HG02870 (cell line): Measurements from ENCODE around the gene QTRT2.

Experiments
- ATAC-seq: cut with Tn5 transposase; IDR thresholded peaks from one replicate; pipeline ENCODE4 v1.9.1; 2021; ENCODE audit warnings: mild to moderate bottlenecking, moderate library complexity; ENCODE audit not compliant: unreplicated experiment

The QTRT2 gene

GRCh38 chr3:114120211-114120610, 63.7 kb downstream of the QTRT2 start:
- no peak for ATAC-seq

- ATAC-seq: no peak
Observed at GRCh38 chr3:114122027-114122709, 65.6 kb downstream of the QTRT2 start.

DNA sequence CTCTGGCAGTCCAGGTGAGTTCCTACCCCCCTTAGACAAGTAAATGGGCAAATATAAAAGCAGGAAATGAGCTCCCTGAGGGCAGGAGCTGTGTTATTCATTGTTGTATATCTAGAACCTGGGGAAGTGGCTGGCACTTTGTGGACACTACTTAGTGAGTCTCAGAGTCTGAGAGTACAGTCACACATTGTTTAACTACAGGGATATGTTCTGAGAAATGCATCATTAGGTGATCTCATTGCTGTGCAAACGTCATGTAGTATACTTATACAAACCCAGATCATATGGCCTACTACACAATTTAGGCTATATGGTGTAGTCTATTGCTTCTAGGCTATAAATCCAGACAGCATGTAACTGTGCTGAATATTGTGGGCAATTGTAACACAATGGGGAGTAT, 69.9 kb downstream of the QTRT2 start:
- no peak for ATAC-seq

DNA sequence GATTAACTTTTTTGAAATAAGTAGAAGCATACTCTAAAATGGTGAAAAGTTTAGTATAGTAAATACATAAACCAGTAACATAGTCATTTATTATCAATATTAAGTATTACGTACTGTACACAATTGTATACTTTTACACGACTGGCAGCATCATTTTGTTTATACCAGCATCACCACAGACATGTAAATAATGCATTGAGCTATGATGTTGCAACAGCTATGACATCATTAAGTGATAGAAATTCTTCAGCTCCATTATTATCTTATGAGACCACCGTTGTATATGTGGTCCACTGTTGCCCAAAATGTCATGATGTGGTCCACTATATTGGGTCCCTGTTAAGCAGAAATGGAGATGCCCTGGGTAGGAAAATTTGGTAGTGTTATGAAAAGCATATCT, 71.0 kb downstream of the QTRT2 start:
- ATAC-seq: no peak

DNA sequence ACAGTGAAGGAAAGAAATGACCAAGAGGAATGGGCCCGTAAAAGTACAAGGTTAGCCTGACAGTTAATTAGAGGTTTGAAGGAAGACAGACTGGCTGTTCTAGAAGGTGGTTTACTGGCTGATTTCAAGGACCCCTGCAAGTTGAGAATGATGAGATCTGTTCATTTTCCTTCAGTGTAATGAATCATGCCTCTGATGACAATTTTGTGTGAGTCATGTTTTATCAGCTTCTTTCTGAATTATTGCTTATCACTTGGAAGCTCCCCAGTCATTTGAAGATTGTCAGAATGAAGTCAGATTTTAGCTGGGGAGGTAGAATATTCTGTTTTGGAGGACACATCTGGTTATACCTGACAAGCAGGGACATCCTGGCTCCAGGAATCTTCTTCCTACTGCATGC, 71.7 kb downstream of the QTRT2 start:
- ATAC-seq: no peak

GRCh38 chr3:114128826-114129225, 72.3 kb downstream of the QTRT2 start:
- ATAC-seq: no peak

DNA sequence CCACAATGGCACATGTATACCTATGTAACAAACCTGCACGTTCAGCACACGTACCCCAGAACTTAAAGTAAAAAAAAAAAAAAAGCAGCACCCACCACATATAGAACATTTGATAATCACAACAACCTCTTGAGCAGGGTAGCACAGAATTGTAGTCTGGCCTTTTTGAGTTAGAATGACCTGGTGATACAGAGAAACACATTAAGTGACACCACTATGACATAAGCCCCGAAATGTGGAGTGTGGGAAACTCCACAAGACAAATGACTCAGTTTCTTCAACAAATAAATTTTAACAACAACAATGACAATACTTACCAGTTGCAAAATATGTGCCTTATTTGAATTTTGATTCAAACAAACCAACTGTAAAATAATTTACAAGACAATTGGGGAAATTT, 76.0 kb downstream of the QTRT2 start:
- no peak for ATAC-seq

DNA sequence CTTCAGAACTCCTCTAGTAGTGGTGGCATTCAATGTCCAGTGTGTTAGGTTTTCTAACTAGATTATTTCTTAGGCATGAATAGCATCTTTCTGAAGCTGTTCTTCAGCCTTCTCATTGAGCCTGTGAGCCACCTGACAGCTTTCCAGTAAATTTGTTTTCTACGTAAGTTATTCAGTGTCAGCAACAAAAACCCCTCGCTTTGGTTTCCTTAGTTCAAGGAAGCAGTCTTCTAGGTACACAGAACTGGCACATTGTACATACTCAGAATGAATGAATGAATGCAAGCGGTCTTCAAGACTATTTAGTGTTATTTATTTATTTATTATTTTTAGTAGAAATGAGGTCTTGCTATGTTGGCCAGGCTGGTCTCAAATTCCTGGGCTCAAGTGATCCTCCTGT, 77.4 kb downstream of the QTRT2 start:
- ATAC-seq: no peak
